ENCODE results near the gene TBC1D25. TPM values are rescaled to one million over a fixed set of nuclear protein-coding genes. Genes with fewer than 3 reads are reported as not detected.

Gene TBC1D25
- total and polyA plus RNA-seq, 7 experiments from 2014 or later, result 16.2 to 31.2 (median 25.1) TPM

- no peaks in the 10 kb centered on the region for H3K36me3 Mint-ChIP-seq
Measured at GRCh38 chrX:48590203-48591103, 50.9 kb downstream of the TBC1D25 start.

GRCh38 chrX:48591255-48591791 lies 51.8 kb downstream of the TBC1D25 start:
- no peak overlapping the region for H3K4me3 Mint-ChIP-seq
- Histone ChIP-seq H3K9me3 (ENCODE audit: control insufficient read depth in 2 of 3, low read length in 3 of 3) (no peaks in the 10 kb centered on the region), H3K27me3 (ENCODE audit: control insufficient read depth in 2 of 2, insufficient read depth in 2 of 2, low read length in 2 of 2) (no peaks in the 10 kb centered on the region), H3K36me3 (ENCODE audit: control insufficient read depth in 2 of 3, insufficient read depth in 3 of 3, low read length in 3 of 3) (no peaks in the 10 kb centered on the region), H3K27ac (ENCODE audit: low read depth, low read length) (no peak overlapping the region), H3K4me3 (ENCODE audit: low read length) (no peak overlapping the region), H3K4me1 (ENCODE audit: control insufficient read depth in 2 of 2, insufficient read depth in 2 of 2, low read length in 2 of 2) (no peaks in the 10 kb centered on the region)
- intact Hi-C loops (cut with micrococcal nuclease), result loop anchor here in 1 of 2 donors (10.0 kb wide), 1 partner anchor 93 kb away; the partner anchor contains the start of gene WAS
- no peak overlapping the region for H3K27ac Mint-ChIP-seq
- DNase-seq (no peak), ATAC-seq (no peak)
- peaks cover 0 to 4% (median 0%) of the 10 kb centered on the region in 7 donors for H3K4me1 Mint-ChIP-seq
- H3K36me3 Mint-ChIP-seq, result no peaks in the 10 kb centered on the region
- ChIA-PET POLR2A (interaction anchor here (0.9 to 1.1 kb wide), 2 partner anchors 12 to 14 kb away, joined by 3 read pairs; no protein-coding TSS in a partner anchor), CTCF (no interaction called here)
- H3K27me3 Mint-ChIP-seq, result peaks cover 0 to 3% (median 0%) of the 10 kb centered on the region in 5 donors
- H3K9me3 Mint-ChIP-seq, result no peaks in the 10 kb centered on the region

More at GRCh38 chrX:48590203-48591103, 50.9 kb downstream of the TBC1D25 start:
- Histone ChIP-seq H3K4me1 (ENCODE audit: control insufficient read depth in 2 of 2, insufficient read depth in 2 of 2, low read length in 2 of 2) (no peaks in the 10 kb centered on the region), H3K36me3 (ENCODE audit: control insufficient read depth in 2 of 3, insufficient read depth in 3 of 3, low read length in 3 of 3) (no peaks in the 10 kb centered on the region), H3K27me3 (ENCODE audit: control insufficient read depth in 2 of 2, insufficient read depth in 2 of 2, low read length in 2 of 2) (no peaks in the 10 kb centered on the region), H3K27ac (ENCODE audit: low read depth, low read length) (no peak overlapping the region), H3K4me3 (ENCODE audit: low read length) (no peak overlapping the region), H3K9me3 (ENCODE audit: control insufficient read depth in 2 of 3, low read length in 3 of 3) (no peaks in the 10 kb centered on the region)
- Mint-ChIP-seq H3K4me3 (no peak overlapping the region), H3K27me3 (peaks cover 0 to 3% (median 0%) of the 10 kb centered on the region in 5 donors), H3K9me3 (no peaks in the 10 kb centered on the region), H3K4me1 (peaks cover 0 to 4% (median 0%) of the 10 kb centered on the region in 7 donors), H3K27ac (peak overlapping the region in 2 of 9 donors; percentile 24 to 72)
- ChIA-PET POLR2A (interaction anchor here (0.9 to 1.1 kb wide), 2 partner anchors 11 to 15 kb away, joined by 3 read pairs; no protein-coding TSS in a partner anchor), CTCF (interaction anchor here (0.6 kb wide), 1 partner anchor 600 kb away, joined by 3 read pairs; no protein-coding TSS in a partner anchor)
- ATAC-seq (no peak), DNase-seq (no peak)
- intact Hi-C loops (cut with micrococcal nuclease), result loop anchor here in 1 of 2 donors (10.0 kb wide), 1 partner anchor 94 kb away; the partner anchor contains the start of gene WAS

DNA sequence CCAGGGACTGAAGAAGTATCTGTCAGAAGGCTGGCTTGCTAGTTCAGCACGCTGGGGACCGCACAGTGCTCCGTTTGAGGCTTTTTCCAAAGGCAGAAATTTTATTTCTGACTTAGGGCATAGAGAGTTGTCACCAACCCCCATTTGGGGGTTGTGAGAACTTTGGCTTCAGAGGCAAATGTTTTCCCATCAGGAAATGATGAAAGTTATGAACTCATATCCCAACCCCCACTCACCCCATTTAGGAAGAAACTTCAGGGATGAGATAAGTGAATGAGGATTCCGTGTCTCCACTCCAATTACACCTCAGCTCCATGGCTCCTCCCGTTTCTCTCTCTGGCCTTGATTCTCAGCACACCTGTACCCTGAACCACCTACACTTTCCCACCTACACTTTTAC lies 53.5 kb downstream of the TBC1D25 start:
- Mint-ChIP-seq H3K27ac (no peak overlapping the region), H3K4me1 (peaks cover 4 to 8% (median 6%) of the 10 kb centered on the region in 7 donors), H3K4me3 (no peak overlapping the region), H3K9me3 (peaks cover 0 to 5% (median 0%) of the 10 kb centered on the region in 11 donors), H3K36me3 (peaks cover 0 to 3% (median 0%) of the 10 kb centered on the region in 5 donors), H3K27me3 (peaks cover 0 to 3% (median 0%) of the 10 kb centered on the region in 5 donors)
- Histone ChIP-seq H3K27me3 (ENCODE audit: control insufficient read depth in 2 of 2, insufficient read depth in 2 of 2, low read length in 2 of 2) (no peaks in the 10 kb centered on the region), H3K36me3 (ENCODE audit: control insufficient read depth in 2 of 3, insufficient read depth in 3 of 3, low read length in 3 of 3) (peaks cover 0 to 4% (median 0%) of the 10 kb centered on the region in 3 experiments), H3K4me1 (ENCODE audit: control insufficient read depth in 2 of 2, insufficient read depth in 2 of 2, low read length in 2 of 2) (peaks cover 0 to 2% of the 10 kb centered on the region in 2 donors), H3K4me3 (ENCODE audit: low read length) (no peak overlapping the region), H3K27ac (ENCODE audit: low read depth, low read length) (no peak overlapping the region), H3K9me3 (ENCODE audit: control insufficient read depth in 2 of 3, low read length in 3 of 3) (no peaks in the 10 kb centered on the region)
- ChIA-PET POLR2A (interaction anchor here (1.5 kb wide), 1 partner anchor 16 kb away, joined by 3 read pairs; no protein-coding TSS in a partner anchor), CTCF (no interaction called here)
- ATAC-seq, result no peak
- DNase-seq, result no peak
- intact Hi-C loops (cut with micrococcal nuclease), result loop anchor here in 1 of 2 donors (10.0 kb wide), 1 partner anchor 92 kb away; the partner anchor contains the start of gene WAS

- Histone ChIP-seq H3K4me3 (ENCODE audit: low read length) (no peak overlapping the region), H3K36me3 (ENCODE audit: control insufficient read depth in 2 of 3, insufficient read depth in 3 of 3, low read length in 3 of 3) (peaks cover 0 to 21% (median 0%) of the 10 kb centered on the region in 3 experiments), H3K27me3 (ENCODE audit: control insufficient read depth in 2 of 2, insufficient read depth in 2 of 2, low read length in 2 of 2) (no peaks in the 10 kb centered on the region), H3K4me1 (ENCODE audit: control insufficient read depth in 2 of 2, insufficient read depth in 2 of 2, low read length in 2 of 2) (peaks cover 0 to 8% of the 10 kb centered on the region in 2 donors), H3K9me3 (ENCODE audit: control insufficient read depth in 2 of 3, low read length in 3 of 3) (no peaks in the 10 kb centered on the region), H3K27ac (ENCODE audit: low read depth, low read length) (no peak overlapping the region)
- ATAC-seq (no peak), DNase-seq (no peak)
- H3K27ac Mint-ChIP-seq, result no peak overlapping the region
- peaks cover 0 to 7% (median 0%) of the 10 kb centered on the region in 11 donors for H3K9me3 Mint-ChIP-seq
- H3K4me1 Mint-ChIP-seq, result peaks cover 4 to 16% (median 13%) of the 10 kb centered on the region in 7 donors
- ChIA-PET POLR2A (interaction anchor here (0.5 to 1.8 kb wide), 5 partner anchors 9 to 362 kb away, joined by 3 to 7 read pairs (median 5); partner anchors contain the start of genes RBM3 and TBC1D25), CTCF (no interaction called here)
- H3K4me3 Mint-ChIP-seq, result no peak overlapping the region
- intact Hi-C loops (cut with micrococcal nuclease), result loop anchor here (5.0 to 10.0 kb wide), 3 partner anchors 74 to 341 kb away; partner anchors contain the start of genes EBP (in 1 of the 2) and WAS (in 1 of the 2)
- H3K36me3 Mint-ChIP-seq, result peaks cover 0 to 4% (median 0%) of the 10 kb centered on the region in 5 donors
- peaks cover 0 to 2% (median 0%) of the 10 kb centered on the region in 5 donors for H3K27me3 Mint-ChIP-seq
Measured at GRCh38 chrX:48595929-48596328, 56.4 kb downstream of the TBC1D25 start.

GRCh38 chrX:48597353-48598264 lies 58.1 kb downstream of the TBC1D25 start, which contains the start of gene WDR13:
WDR13 (plus strand) TSS chrX:48597492; CDS start chrX:48597997, 505 bp downstream.
- POLR2A ChIA-PET, result interaction anchor here (0.5 to 1.8 kb wide), 7 partner anchors 19 to 341 kb away, joined by 3 to 12 read pairs (median 4); partner anchors contain the start of genes HDAC6, RBM3 and TBC1D25
- peak within 1 kb of the TSS; percentile 98 for H3K4me3 ChIP-seq (ENCODE audit: low read length)
- peak; percentile 93 for ATAC-seq

More at GRCh38 chrX:48597353-48598264, 58.1 kb downstream of the TBC1D25 start, which contains the start of gene WDR13:
- H3K27me3 Mint-ChIP-seq, result peaks cover 0 to 2% (median 0%) of the 10 kb centered on the region in 5 donors
- intact Hi-C loops (cut with micrococcal nuclease), result loop anchor here (1.0 to 10.0 kb wide), 14 partner anchors 23 to 446 kb away; partner anchors contain the start of genes HDAC6 (in 2 of the 2), RBM3 (in 2 of the 2), TBC1D25 (in 2 of the 2) and TFE3 (in 2 of the 2)
- H3K27ac ChIP-seq (ENCODE audit: low read depth, low read length), result peak within 1 kb of the TSS; percentile 94
- H3K36me3 Mint-ChIP-seq, result peaks cover 0 to 4% (median 0%) of the 10 kb centered on the region in 5 donors
- H3K27me3 ChIP-seq (ENCODE audit: control insufficient read depth in 2 of 2, insufficient read depth in 2 of 2, low read length in 2 of 2), result no peaks in the 10 kb centered on the region
- peaks cover 0 to 21% (median 0%) of the 10 kb centered on the region in 3 experiments for H3K36me3 ChIP-seq (ENCODE audit: control insufficient read depth in 2 of 3, insufficient read depth in 3 of 3, low read length in 3 of 3)
- peak; percentile 77 to 93 (median 91) for DNase-seq
- peaks cover 4 to 16% (median 11%) of the 10 kb centered on the region in 7 donors for H3K4me1 Mint-ChIP-seq
- peak within 1 kb of the TSS; percentile 98 to 100 (median 99) for H3K27ac Mint-ChIP-seq
- no peaks in the 10 kb centered on the region for H3K9me3 ChIP-seq (ENCODE audit: control insufficient read depth in 2 of 3, low read length in 3 of 3)
- H3K4me1 ChIP-seq (ENCODE audit: control insufficient read depth in 2 of 2, insufficient read depth in 2 of 2, low read length in 2 of 2), result peaks cover 0 to 8% of the 10 kb centered on the region in 2 donors
- CTCF ChIA-PET, result interaction anchor here (0.6 to 0.7 kb wide), 2 partner anchors 58 to 253 kb away, joined by 3 to 6 read pairs; partner anchors contain the start of gene TBC1D25
- peak within 1 kb of the TSS; percentile 81 to 99 (median 96) for H3K4me3 Mint-ChIP-seq
- peaks cover 0 to 7% (median 0%) of the 10 kb centered on the region in 11 donors for H3K9me3 Mint-ChIP-seq
